NAMALWA (cell line): ENCODE results near the gene CCL4.

Source experiments
- DNase-seq: peaks from one replicate; pipeline ENCODE4 v3.0.0-alpha.2; 2015; ENCODE audit warnings: low spot score

The CCL4 gene

GRCh38 chr17:36144981-36145729 is 41.5 kb downstream of the CCL4 start:
- DNase-seq = no peak

- no peak for DNase-seq
Observed at GRCh38 chr17:36147601-36148000, 44.0 kb downstream of the CCL4 start.

- DNase-seq = peak; percentile 92
Observed at GRCh38 chr17:36148559-36149295, 45.1 kb downstream of the CCL4 start.

GRCh38 chr17:36149296-36149820 is 45.7 kb downstream of the CCL4 start:
- DNase-seq = no peak

- DNase-seq = no peak
Observed at GRCh38 chr17:36151891-36152638, 48.4 kb downstream of the CCL4 start.

- DNase-seq = no peak
Observed at GRCh38 chr17:36152639-36153120, 49.1 kb downstream of the CCL4 start.

GRCh38 chr17:36153895-36154610 is 50.4 kb downstream of the CCL4 start:
- DNase-seq = no peak
